ENCODE data around the gene FAM83D. TPM values are rescaled to one million over a fixed set of nuclear protein-coding genes. Genes with fewer than 3 reads are reported as not detected.

FAM83D gene
- total RNA-seq, 2 donors from 2014 or later: 0.42 to 0.65 TPM

DNA sequence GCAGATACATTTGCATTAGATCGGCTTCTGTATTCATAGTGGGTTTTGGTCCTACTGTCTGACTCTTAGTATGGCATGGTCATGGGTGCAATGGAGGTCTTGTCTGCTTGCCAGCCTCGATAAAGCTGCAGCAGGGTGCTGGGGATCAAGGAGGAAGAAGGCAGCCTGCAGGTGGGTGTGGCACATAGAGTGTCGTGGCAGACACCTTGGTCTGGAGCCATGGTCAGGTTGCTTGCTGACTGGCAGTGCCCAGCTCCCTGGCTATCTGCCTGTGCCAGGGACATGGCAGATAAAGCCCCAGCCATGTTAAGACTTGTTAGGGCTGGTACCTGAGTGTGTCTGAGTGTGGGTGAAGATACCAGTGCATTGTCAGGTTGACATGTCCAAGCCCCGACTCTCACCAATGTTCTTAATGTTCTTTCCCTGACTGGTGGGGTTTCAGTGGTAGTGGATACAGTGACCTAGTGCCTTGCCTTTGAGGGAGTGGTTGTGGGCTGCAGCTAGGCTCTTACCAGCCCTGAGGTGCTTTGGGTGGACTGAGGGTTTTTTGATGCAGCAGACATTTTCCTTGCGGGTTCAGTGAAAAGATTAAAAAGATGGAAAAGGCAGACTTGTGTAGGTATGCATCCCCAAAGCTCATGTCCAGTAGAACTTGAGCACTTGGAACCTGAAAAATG lies 1.8 kb downstream of the FAM83D start:
- ATAC-seq (no peak), DNase-seq (no peak)
- intact Hi-C loops (cut with DNase I): loop anchor here in 1 of 2 donors (5.0 kb wide), 1 partner anchor 119 kb away; no protein-coding TSS in a partner anchor

DNA sequence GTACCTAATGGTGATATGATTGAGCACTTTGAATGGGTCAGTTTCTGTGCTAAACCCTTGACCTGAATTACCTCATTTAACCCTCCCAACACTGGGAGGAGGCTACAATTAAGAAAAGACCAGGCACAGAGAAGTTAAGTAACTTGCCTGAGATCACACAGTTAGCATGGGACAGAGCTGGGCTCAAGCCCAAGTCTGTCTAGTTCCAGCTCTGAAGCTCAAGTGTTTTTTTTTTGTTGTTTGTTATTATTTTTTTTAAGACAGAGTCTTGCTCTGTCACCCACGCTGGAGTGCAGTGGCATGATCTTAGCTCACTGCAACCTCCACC lies 4.0 kb downstream of the FAM83D start:
- DNase-seq: no peak
- ATAC-seq: no peak
- intact Hi-C loops (cut with DNase I): no loop called here

DNA sequence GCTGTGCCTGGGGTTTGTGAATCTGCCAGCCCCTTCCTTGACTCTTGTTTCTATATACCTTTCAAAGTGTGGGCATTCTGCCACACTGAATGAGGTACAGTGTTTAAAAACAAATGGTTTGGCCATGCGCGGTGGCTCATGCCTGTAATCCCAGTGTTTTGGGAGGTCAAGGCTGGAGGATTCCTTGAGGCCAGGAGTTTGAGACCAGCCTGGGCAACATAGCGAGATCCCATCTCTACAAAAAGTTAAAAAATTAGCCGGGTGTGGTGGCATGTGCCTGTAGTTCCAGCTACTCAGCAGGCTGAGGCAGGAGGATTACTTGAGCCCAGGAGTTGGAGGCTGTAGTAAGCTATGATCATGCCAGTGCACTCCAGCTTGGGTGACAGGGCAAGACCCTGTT lies 5.8 kb downstream of the FAM83D start:
- ATAC-seq: no peak
- DNase-seq: no peak
- intact Hi-C loops (cut with DNase I): no loop called here

DNA sequence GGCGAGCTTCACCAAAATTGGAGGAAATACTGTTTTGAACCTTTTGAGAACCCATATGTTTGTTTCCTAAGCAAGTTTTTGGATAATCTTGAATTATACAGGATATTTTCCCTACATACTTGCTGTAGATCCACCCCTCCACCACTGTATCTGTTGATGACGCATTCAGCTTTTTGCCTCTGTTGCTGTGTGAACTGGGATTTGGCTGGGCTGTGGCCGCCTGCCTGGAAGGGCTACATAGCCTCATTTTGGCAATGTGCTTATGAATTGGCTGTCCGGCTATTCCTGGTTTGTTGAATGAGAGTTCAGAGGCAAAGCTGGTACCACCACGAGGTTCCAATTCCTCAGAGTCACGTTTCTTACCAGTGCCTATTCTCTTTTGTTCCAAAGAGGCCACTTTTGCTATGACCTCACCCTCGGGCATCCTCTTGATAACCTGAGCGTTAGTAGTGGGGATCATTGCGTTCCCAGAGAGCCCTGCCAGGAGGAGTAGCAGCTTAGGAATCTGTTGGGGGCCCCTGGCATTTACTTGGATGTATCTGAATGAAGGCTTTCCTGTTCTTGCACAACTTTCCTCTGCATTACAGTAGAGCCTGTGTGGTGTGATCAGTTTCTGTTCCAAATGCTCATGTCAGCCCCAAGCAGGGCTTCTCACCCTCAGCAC lies 6.4 kb downstream of the FAM83D start:
- intact Hi-C loops (cut with DNase I): no loop called here
- DNase-seq (peak; percentile 33), ATAC-seq (peak; percentile 53 to 58)

DNA sequence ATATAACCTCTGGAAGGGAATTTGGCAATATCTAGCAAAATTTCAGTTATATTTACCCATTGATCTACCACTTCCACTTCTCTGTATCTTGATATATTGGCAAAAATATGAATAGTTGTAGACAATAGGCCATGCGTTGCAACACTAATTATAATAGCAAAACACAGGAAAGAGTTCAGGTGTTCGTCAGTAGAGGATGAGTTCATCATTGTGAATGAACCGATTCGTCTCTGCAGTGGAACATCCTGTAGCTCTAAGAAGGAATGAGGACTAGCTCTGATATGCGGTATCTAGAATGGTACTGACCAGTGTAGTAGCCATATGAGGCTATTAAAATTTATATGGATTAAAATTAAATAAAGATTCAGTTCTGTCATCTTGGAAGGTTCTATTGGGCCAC lies 8.3 kb downstream of the FAM83D start:
- ATAC-seq (no peak), DNase-seq (no peak)
- intact Hi-C loops (cut with DNase I): no loop called here

DNA sequence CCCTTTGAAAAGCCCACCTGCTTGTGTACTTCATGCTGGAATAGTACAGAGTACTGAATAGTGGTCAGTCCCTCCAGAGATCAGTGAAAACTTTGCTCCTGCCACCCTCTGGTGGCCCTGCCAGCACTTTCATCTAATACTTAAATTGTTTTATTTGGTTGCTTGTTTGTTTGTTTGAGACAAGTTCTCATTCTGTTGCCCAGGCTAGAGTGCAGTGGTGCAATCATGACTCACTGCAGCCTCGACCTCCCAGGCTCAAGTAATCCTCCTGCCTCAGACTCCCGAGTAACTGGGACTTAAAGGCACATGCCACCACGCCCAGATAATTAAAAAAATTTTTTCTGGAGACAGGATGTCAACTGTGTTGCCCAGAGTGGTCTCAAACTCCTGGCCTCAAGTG lies 9.1 kb downstream of the FAM83D start:
- DNase-seq: no peak
- ATAC-seq: no peak
- intact Hi-C loops (cut with DNase I): no loop called here

DNA sequence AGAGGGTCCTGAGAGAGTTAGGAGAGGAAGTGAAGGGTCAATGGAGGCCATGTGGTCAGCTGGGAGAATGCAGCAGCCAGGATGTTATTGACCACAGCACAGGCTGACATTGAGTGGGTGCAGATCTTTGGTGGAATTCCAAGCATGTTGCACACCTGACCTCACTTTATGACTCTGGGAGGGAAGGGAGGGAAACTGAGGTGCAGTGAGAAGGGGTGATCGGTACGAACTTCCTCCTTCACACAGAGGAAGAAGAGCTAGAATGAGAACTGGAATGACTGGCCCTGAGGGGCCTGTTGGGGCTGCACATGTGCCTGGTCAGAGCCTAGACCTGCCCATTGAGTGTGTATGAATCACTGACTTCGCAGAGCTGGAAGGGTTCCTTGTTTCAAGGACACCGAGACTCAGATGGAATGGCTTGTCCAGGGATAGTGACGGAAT lies 9.8 kb downstream of the FAM83D start:
- ATAC-seq (no peak), DNase-seq (no peak)
- intact Hi-C loops (cut with DNase I): no loop called here

DNA sequence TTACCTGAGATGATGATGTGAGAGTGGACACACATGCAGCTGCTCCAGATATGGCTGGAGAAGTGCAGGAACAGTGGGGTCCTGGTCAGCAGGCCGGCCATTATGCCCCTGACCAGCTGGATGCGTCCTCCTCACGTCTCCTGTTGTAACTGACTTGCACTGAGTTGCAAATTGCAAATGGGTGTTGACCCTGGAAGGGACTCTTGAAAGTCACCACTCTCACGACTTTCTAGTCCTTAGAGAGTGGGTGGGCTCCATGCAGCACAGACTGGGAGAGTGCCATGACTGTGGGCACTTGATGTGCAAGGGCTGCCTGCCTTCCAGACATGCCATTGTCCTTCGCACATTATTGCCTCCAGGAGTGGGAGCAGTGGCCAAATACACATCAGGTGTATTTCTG lies 10.8 kb downstream of the FAM83D start:
- DNase-seq (no peak), ATAC-seq (no peak)
- intact Hi-C loops (cut with DNase I): no loop called here

DNA sequence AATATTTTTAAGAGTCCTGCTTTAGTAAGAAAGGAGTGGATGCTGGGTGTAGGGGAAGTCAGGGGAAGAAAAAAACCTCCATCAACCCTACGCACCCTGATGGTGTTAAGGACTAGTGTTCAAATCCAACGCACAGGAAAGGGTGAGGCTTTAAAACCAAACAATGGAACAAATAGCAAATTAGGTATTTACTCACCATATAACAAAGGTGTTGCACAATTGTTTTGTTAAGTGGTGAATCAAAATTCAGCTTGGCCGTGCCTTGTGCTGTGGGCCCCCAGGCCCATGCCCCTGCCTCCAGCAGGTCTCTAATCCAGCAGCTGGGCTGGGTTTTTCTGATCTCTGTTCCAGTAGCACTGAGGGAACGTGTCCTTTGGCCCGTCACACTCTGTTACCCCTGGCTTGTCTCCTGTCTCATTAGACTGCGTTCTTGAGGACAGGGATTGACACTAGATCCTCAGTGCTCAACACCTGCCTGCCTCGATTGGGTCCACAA lies 11.8 kb downstream of the FAM83D start:
- ATAC-seq (no peak), DNase-seq (no peak)
- intact Hi-C loops (cut with DNase I): no loop called here

DNA sequence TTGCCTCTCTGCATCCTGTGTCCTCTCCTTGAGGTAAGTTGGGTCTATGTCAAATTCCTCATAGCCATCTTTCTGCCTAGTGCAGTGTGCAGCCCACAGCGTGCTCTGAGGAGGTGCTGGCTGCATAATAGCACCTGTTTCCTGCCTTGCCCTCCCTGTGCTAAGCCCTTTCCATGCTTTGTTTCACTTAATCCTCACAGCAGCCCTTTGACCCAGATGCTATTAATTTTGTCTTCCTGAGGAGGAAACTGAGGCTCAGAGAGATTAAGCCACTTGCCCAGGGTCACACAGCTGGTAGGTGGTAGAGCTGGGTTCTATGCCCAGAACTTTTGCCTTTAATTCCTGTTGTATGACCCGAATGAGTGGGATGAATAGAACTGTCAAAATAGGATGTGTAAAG lies 13.5 kb downstream of the FAM83D start:
- DNase-seq: no peak
- intact Hi-C loops (cut with DNase I): loop anchor here in 1 of 2 donors (5.0 kb wide), 1 partner anchor 103 kb away; no protein-coding TSS in a partner anchor
- ATAC-seq: no peak

DNA sequence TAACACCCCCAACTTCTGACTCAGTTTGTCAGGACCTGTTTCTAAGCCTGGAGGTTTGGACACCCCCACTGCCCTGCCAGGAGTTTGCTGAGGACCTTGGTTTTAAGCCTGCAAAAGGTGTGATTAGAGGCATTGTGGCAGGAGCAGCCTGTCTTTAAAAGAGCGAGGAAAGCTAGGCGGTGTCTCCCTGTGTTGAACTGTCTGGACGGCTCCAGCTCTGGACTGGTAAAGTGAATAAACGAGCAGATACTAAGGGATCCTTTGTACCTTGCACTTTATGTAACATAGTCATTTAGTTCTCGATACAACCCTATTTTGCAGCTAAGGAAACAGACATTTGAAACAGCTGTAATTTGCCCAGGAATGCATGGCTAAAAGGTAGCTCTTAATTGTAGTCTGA lies 14.4 kb downstream of the FAM83D start:
- DNase-seq (no peak), ATAC-seq (no peak)
- intact Hi-C loops (cut with DNase I): loop anchor here in 1 of 2 donors (5.0 kb wide), 1 partner anchor 102 kb away; no protein-coding TSS in a partner anchor

DNA sequence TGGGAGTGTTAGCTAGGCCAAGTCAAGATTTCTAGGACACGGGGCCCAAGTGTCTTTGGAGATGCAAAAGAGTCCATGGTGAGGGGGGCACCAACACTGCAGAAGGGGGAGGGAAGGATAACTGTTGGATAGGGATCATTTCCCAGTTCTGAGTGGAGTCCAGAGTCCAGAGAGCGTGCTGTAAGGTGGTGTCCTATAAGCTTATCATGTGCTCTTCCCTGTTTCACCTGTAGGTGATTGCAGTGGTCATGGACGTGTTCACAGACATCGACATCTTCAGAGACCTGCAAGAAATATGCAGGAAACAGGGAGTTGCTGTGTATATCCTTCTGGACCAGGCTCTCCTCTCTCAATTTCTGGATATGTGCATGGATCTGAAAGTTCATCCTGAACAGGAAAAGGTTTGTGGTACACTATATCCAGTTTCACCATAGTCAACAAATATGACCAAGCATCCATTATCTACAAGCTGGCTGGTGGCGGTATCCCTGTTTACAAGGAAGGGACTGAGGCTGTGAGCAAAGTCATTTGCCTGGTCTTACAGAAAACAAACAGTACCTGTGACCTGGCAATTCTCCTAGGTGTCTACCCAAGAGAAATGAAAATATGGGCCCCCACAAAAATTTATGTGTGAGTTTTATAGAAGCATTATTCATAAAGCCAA lies 15.6 kb downstream of the FAM83D start:
- intact Hi-C loops (cut with DNase I): loop anchor here in 1 of 2 donors (5.0 kb wide), 1 partner anchor 100 kb away; no protein-coding TSS in a partner anchor
- DNase-seq (no peak), ATAC-seq (no peak)

DNA sequence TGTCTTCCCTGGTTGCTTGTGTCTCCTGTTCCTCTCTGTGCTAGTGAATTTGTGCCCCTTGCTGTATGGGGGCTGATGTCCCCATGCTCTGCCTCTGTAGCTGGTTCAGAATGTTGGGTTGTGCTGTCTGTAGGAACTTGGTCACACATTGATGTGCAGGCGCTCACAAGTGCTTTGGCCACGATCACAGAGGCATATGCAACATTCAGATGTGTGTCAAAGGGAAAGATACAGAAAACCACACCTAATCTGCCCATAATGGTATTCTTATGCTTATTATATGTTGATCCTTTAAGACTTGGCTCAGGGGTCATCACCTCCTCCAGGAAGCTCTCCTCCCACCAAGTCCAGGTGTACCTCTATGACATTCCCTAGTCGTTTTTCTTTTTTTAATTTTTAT lies 18.8 kb downstream of the FAM83D start:
- DNase-seq (no peak), ATAC-seq (no peak)
- intact Hi-C loops (cut with DNase I): no loop called here

DNA sequence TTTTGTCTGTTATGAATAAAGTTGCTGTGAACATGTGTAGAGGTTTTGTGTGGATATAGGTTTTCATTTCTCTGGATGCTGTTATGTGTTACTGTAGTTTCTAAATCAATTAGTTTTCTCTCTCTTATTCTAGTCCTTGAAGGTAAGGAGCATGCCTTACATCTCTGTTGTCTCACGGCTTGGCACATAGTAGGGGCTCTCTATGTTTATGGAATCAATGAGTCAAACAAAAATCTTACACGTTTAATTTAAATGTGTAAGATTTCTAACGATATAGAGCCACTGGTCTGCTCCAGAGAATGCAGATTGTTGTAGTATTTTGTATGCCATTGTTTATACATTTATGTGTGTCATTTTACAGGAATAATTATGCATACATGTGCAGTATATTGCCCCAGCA lies 20.6 kb downstream of the FAM83D start:
- DNase-seq (no peak), ATAC-seq (no peak)
- intact Hi-C loops (cut with DNase I): no loop called here

DNA sequence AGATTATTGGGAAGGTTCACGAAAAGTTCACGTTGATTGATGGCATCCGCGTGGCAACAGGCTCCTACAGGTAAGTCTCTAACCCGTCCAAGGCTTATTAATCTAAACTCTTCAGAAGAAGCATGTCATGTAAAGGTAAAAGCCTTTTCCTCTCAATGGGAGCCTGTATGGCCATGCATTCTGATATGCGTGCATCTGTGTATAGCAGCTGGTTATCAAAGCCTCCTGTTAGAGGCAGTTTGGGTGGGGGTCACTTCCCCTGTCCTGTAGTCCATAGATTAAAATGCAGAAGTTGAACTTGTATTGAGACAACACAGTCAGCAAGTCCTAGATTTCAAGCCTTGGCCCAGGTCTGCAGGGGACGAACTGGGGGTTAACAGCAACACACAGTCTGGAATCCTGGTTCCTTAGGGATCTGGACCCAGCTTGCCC lies 21.7 kb downstream of the FAM83D start:
- no peak for DNase-seq
- ATAC-seq: no peak
- intact Hi-C loops (cut with DNase I): no loop called here

DNA sequence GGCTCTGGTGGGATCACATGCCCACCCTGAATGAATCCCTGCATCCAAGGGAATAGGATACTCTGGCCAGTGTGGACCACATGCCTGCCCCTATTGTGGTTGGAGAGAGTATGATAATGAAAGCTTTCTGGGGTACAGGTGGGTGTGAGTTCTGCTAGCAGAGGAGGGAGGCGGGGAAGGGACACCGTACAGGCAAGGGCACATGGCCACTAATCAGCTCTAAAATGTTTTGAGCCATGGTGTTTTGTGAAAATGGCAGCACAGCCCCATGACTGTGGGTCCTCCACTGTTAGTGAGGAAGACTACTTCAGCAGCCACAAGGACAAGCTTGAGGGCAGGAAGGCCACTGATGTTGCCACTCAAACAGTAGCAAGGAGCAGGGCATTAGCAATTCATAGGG lies 24.0 kb downstream of the FAM83D start:
- intact Hi-C loops (cut with DNase I): no loop called here
- DNase-seq: no peak
- no peak for ATAC-seq

DNA sequence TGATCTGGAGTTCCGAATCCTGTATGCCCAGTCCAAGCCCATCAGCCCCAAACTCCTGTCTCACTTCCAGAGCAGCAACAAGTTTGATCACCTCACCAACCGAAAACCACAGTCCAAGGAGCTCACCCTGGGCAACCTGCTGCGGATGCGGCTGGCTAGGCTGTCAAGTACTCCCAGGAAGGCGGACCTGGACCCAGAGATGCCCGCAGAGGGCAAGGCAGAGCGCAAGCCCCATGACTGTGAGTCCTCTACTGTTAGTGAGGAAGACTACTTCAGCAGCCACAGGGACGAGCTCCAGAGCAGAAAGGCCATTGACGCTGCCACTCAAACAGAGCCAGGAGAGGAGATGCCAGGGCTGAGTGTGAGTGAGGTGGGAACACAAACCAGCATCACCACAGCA lies 25.4 kb downstream of the FAM83D start:
- no peak for DNase-seq
- intact Hi-C loops (cut with DNase I): no loop called here
- ATAC-seq: no peak

DNA sequence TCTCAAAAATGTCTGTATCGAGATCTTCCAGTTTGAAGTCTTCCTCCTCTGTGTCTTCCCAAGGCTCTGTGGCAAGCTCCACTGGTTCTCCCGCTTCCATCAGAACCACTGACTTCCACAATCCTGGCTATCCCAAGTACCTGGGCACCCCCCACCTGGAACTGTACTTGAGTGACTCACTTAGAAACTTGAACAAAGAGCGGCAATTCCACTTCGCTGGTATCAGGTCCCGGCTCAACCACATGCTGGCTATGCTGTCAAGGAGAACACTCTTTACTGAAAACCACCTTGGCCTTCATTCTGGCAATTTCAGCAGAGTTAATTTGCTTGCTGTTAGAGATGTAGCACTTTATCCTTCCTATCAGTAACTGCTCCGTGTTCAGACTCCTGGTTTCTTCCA lies 25.9 kb downstream of the FAM83D start:
- intact Hi-C loops (cut with DNase I): no loop called here
- no peak for DNase-seq
- ATAC-seq: no peak

DNA sequence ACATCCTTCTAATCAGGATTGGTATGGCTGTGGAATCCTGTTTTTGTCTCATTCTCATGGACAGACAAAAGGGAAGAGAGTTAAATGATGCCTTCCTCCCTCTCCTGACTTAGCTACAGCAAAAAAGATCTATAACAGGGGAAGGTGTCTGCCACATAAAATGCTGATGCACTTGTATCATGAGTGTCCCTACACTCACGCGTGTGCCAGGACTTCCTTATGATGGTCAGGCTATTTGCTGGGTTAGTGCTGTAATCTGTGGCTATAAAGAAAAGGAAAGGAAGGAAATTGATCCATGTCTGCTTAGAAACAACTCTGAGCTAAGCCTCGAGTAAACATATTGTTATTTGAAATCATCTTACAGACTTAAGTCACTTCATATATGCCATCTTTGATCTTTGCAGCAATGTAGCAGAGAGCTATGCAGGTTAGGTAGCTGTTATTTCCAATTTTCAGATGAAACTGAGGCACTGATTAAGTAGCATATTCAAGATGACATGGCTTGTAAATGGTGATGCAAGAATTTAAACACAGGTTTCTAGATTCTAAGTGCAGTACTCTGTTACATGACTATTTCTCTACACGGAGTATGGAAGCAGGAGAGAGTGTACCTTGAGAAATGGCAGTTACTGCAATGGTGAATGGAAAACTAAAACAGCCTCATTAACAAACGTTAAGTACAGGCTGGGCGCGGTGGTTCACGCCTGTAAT lies 27.6 kb downstream of the FAM83D start:
- DNase-seq (no peak), ATAC-seq (no peak)
- intact Hi-C loops (cut with DNase I): no loop called here

Measured in left cardiac atrium (tissue), 4 donors.